GM23248 (cell line): ENCODE data around the gene RAG2. TPM values are rescaled to one million over a fixed set of nuclear protein-coding genes. Genes with fewer than 3 reads are reported as not detected.

Source experiments
- DNase-seq: peaks from one replicate; pipeline ENCODE4 v3.0.0-alpha.2; 2015
- H2AFZ ChIP-seq: fragments of 200-600 bp; sonication (generic); 2 replicates; pipeline ENCODE4 v1.6.1; 2016; ENCODE audit warnings: antibody characterized with exemption
- H3F3A ChIP-seq: fragments of 200-600 bp; sonication (generic); 2 replicates; pipeline ENCODE4 v1.6.1; 2016; ENCODE audit warnings: mild to moderate bottlenecking, antibody characterized with exemption, mixed run types; ENCODE audit not compliant: insufficient read depth
- H3K27ac ChIP-seq: fragments of 200-600 bp; sonication (generic); 2 replicates; pipeline ENCODE4 v1.5.1; 2016; ENCODE audit warnings: mild to moderate bottlenecking
- H3K27me3 ChIP-seq: fragments of 200-600 bp; sonication (generic); replicated peaks from 2 replicates; pipeline ENCODE4 v1.6.1; 2016; ENCODE audit warnings: mild to moderate bottlenecking; ENCODE audit not compliant: insufficient read depth
- H3K36me3 ChIP-seq: fragments of 200-600 bp; sonication (generic); 2 replicates; pipeline ENCODE4 v1.6.1; 2016; ENCODE audit warnings: low read depth, mild to moderate bottlenecking
- H3K4me1 ChIP-seq: fragments of 200-600 bp; sonication (generic); 2 replicates; pipeline ENCODE4 v1.6.1; 2016; ENCODE audit warnings: mild to moderate bottlenecking; ENCODE audit not compliant: insufficient read depth
- H3K4me2 ChIP-seq: fragments of 200-600 bp; sonication (generic); one replicate; pipeline ENCODE4 v1.6.1; 2016; ENCODE audit warnings: mild to moderate bottlenecking; ENCODE audit not compliant: unreplicated experiment
- H3K4me3 ChIP-seq: fragments of 200-600 bp; sonication (generic); 2 replicates; pipeline ENCODE4 v1.5.1; 2016; ENCODE audit warnings: mild to moderate bottlenecking
- H3K79me2 ChIP-seq: fragments of 200-600 bp; sonication (generic); 2 replicates; pipeline ENCODE4 v1.6.1; 2016; ENCODE audit warnings: mild to moderate bottlenecking; ENCODE audit not compliant: insufficient read depth
- H3K9ac ChIP-seq: fragments of 200-600 bp; sonication (generic); 2 replicates; pipeline ENCODE4 v1.6.1; 2016; ENCODE audit warnings: mild to moderate bottlenecking
- H3K9me2 ChIP-seq: fragments of 200-600 bp; sonication (generic); 2 replicates; pipeline ENCODE4 v1.6.1; 2016; ENCODE audit warnings: mixed run types, mild to moderate bottlenecking, moderate library complexity; ENCODE audit not compliant: insufficient read depth
- H3K9me3 ChIP-seq: fragments of 200-600 bp; sonication (generic); one replicate; pipeline ENCODE4 v1.6.1; 2017; ENCODE audit warnings: low read depth
- H4K20me1 ChIP-seq: fragments of 200-600 bp; sonication (generic); 2 replicates; pipeline ENCODE4 v1.6.0; 2016; ENCODE audit not compliant: insufficient read depth
- EZH2 ChIP-seq: fragments of 200-600 bp; sonication (generic); IDR thresholded peaks from 2 replicates; pipeline ENCODE4 v1.6.1; 2018; ENCODE audit warnings: antibody characterized with exemption, mild to moderate bottlenecking; ENCODE audit not compliant: insufficient read depth, poor library complexity, severe bottlenecking
- EZH2phosphoT487 ChIP-seq: fragments of 200-600 bp; sonication (generic); IDR thresholded peaks from 2 replicates; pipeline ENCODE4 v1.6.1; 2018; ENCODE audit warnings: antibody characterized with exemption, moderate library complexity, mild to moderate bottlenecking, low read depth; ENCODE audit not compliant: insufficient read depth
- WGBS, 2 experiments: methylation state at CpG; one replicate each; pipeline ENCODE4 v1.1.6; 2015 to 2017; ENCODE audit warnings: low lambda C conversion rate in 2 of 2, low coverage in 1 of 2; ENCODE audit errors: missing lambda C conversion rate in 2 of 2; 5-methylcytosine and 5-hydroxymethylcytosine counted together
- in situ Hi-C: fragments of 300-500 bp; cut with MboI; formaldehyde crosslinking; loops from 2 replicates; pipeline ENCODE4 v1.15.0; 2020
- polyA plus RNA-seq: library from polyadenylated mRNA; unstranded; fragments of >200 nt; fragmentation: Nextera tagmentation; extraction: Ambion mirVana; gene quantifications from 2 replicates; pipeline ENCODE4 v1.2.1, GENCODE V29; 2016
- total RNA-seq: library from RNA; depleted of rRNA; stranded (reverse); fragments of >200 nt; shearing (Covaris generic); gene quantifications from 2 replicates; pipeline ENCODE4 v1.2.3, GENCODE V29; 2014

Gene RAG2
- total and polyA plus RNA-seq, 2 experiments from 2014 or later: not detected

- no peak overlapping the region for H2AFZ ChIP-seq
- no peaks in the 10 kb centered on the region; the same call in 1 of the 2 replicates for H3K27me3 ChIP-seq
- no peak overlapping the region for H3K27ac ChIP-seq
- in situ Hi-C loops: loop anchor here (10.0 kb wide), 1 partner anchor 57 kb away; no protein-coding TSS in a partner anchor
- H3K9me3 ChIP-seq: no peaks in the 10 kb centered on the region
- no peak overlapping the region for H3K9ac ChIP-seq
- H3K79me2 ChIP-seq: no peaks in the 10 kb centered on the region
- no peaks in the 10 kb centered on the region for H3K36me3 ChIP-seq
- no peaks in the 10 kb centered on the region for H3K4me1 ChIP-seq
- no peak overlapping the region for H3K4me3 ChIP-seq
- H3F3A ChIP-seq: no peaks in the 10 kb centered on the region
- no peaks in the 10 kb centered on the region for H4K20me1 ChIP-seq
- no peak overlapping the region for H3K4me2 ChIP-seq
- TF ChIP-seq EZH2phosphoT487 (no peak), EZH2 (no peak)
- WGBS, 2 experiments: 11 to 18% methylated on average over 1 of the region's 1 CpG
- DNase-seq: no peak
- no peaks in the 10 kb centered on the region for H3K9me2 ChIP-seq
Measured at GRCh38 chr11:36588099-36588498, 9.9 kb downstream of the RAG2 start.

- Histone ChIP-seq H4K20me1 (no peaks in the 10 kb centered on the region), H3K36me3 (no peaks in the 10 kb centered on the region), H3K79me2 (no peaks in the 10 kb centered on the region), H3K4me3 (no peak overlapping the region), H3K9me3 (no peaks in the 10 kb centered on the region), H3F3A (no peaks in the 10 kb centered on the region), H2AFZ (no peak overlapping the region), H3K9me2 (no peaks in the 10 kb centered on the region), H3K27ac (no peak overlapping the region), H3K27me3 (no peaks in the 10 kb centered on the region; the same call in 1 of the 2 replicates), H3K4me1 (no peaks in the 10 kb centered on the region), H3K4me2 (no peak overlapping the region), H3K9ac (no peak overlapping the region)
- TF ChIP-seq EZH2phosphoT487 (no peak), EZH2 (no peak)
- in situ Hi-C loops: loop anchor here (10.0 kb wide), 1 partner anchor 58 kb away; no protein-coding TSS in a partner anchor
- DNase-seq: no peak
Measured at GRCh38 chr11:36586543-36586942, 11.5 kb downstream of the RAG2 start.

- H3K27me3 ChIP-seq: no peaks in the 10 kb centered on the region; the same call in 1 of the 2 replicates
Measured at GRCh38 chr11:36583667-36584066, 14.4 kb downstream of the RAG2 start.

GRCh38 chr11:36581536-36581935 lies 16.5 kb downstream of the RAG2 start:
- in situ Hi-C loops: loop anchor here (10.0 kb wide), 1 partner anchor 63 kb away; no protein-coding TSS in a partner anchor

More at GRCh38 chr11:36583667-36584066, 14.4 kb downstream of the RAG2 start:
- Histone ChIP-seq H3F3A (no peaks in the 10 kb centered on the region), H3K9ac (no peak overlapping the region), H3K36me3 (no peaks in the 10 kb centered on the region), H3K9me3 (no peaks in the 10 kb centered on the region), H3K9me2 (no peaks in the 10 kb centered on the region), H3K27ac (no peak overlapping the region), H3K4me2 (no peak overlapping the region), H3K79me2 (no peaks in the 10 kb centered on the region), H4K20me1 (no peaks in the 10 kb centered on the region), H3K4me3 (no peak overlapping the region), H3K4me1 (no peaks in the 10 kb centered on the region), H2AFZ (no peak overlapping the region)
- in situ Hi-C loops: loop anchor here (10.0 kb wide), 1 partner anchor 61 kb away; no protein-coding TSS in a partner anchor
- TF ChIP-seq EZH2phosphoT487: no peak
- WGBS, 2 experiments: 16 to 19% methylated on average over 3 of the region's 3 CpGs
- DNase-seq: no peak

More at GRCh38 chr11:36581536-36581935, 16.5 kb downstream of the RAG2 start:
- no peak overlapping the region for H3K9ac ChIP-seq
- H3F3A ChIP-seq: no peaks in the 10 kb centered on the region
- no peaks in the 10 kb centered on the region for H4K20me1 ChIP-seq
- no peaks in the 10 kb centered on the region for H3K36me3 ChIP-seq
- TF ChIP-seq EZH2phosphoT487 (no peak), EZH2 (no peak)
- H3K27ac ChIP-seq: no peak overlapping the region
- no peak overlapping the region for H2AFZ ChIP-seq
- no peaks in the 10 kb centered on the region for H3K9me3 ChIP-seq
- H3K4me2 ChIP-seq: no peak overlapping the region
- 20 to 25% methylated on average over 2 of the region's 2 CpGs for WGBS, 2 experiments
- H3K4me1 ChIP-seq: peaks cover 5% of the 10 kb centered on the region; the same call in 1 of the 2 replicates
- H3K9me2 ChIP-seq: no peaks in the 10 kb centered on the region
- H3K79me2 ChIP-seq: no peaks in the 10 kb centered on the region
- no peaks in the 10 kb centered on the region for H3K27me3 ChIP-seq
- H3K4me3 ChIP-seq: no peak overlapping the region
- no peak for DNase-seq
